Thyroid gland (tissue), 4 donors: Measurements from ENCODE around the gene CELF5.

Source experiments
- POLR2A ChIP-seq, 2 donors: fragments of 450-650 bp; IDR thresholded peaks; one replicate each; pipeline ENCODE4 v1.6.1; 2017; ENCODE audit warnings: antibody characterized with exemption in 2 of 2, mild to moderate bottlenecking in 2 of 2, moderate library complexity in 1 of 2
- TF ChIP-seq, protein P1 (sequence below), 6 experiments: fragments of 200-600 bp in 3 of 6; fragments of 450-650 bp in 3 of 6; sonication (generic) in 3 of 6; IDR thresholded peaks; one replicate each; pipeline ENCODE4 v1.5.1; 2016 to 2019; ENCODE audit warnings: antibody characterized with exemption in 6 of 6, mild to moderate bottlenecking in 2 of 6, inconsistent platforms in 1 of 6, moderate library complexity in 1 of 6

DNA sequence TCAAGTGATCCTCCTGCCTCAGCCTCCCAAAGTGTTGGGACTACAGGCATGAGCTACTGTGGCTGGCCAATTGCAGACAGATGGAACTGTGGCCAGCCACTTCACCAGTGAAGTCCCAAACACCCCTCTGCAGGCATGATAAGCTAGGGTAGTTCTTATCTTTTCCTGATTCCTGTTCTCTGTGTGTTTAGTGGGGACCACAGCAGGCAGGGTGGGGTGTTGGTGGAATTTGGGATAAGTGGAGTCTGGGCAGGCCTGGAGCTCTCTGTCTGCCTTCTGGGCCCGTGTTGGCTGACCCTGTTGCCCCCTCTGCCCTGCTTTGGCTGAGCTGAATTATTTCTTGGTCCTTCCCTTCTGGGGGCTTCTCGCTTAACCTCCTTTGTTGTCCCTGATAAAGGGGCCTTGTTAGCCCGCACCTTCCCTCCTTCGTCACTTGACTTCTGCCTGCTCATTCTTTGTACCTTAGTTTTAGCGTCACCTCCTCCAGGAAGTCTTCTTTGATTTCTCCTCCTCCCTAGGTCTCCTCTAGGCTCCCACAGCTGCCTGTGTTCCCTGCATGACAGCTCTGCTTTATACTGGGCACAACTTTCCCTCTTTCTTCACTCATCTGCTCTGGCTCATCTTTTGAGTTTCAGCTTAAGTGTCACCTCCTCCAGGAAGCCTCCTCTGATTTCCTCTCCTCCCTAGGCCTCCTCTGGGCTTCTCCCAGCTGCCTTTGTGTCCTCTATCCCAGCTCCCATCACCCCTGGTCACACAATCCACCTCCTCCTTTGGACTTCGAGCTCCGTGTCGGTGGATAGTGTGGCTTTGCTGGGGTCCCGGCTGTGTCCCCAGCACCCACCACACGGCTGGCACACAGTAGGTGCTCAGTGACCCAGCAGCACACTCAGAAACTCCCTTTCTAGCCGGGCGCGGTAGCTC is 40.5 kb upstream of the CELF5 start:
- TF ChIP-seq, protein P1, sequence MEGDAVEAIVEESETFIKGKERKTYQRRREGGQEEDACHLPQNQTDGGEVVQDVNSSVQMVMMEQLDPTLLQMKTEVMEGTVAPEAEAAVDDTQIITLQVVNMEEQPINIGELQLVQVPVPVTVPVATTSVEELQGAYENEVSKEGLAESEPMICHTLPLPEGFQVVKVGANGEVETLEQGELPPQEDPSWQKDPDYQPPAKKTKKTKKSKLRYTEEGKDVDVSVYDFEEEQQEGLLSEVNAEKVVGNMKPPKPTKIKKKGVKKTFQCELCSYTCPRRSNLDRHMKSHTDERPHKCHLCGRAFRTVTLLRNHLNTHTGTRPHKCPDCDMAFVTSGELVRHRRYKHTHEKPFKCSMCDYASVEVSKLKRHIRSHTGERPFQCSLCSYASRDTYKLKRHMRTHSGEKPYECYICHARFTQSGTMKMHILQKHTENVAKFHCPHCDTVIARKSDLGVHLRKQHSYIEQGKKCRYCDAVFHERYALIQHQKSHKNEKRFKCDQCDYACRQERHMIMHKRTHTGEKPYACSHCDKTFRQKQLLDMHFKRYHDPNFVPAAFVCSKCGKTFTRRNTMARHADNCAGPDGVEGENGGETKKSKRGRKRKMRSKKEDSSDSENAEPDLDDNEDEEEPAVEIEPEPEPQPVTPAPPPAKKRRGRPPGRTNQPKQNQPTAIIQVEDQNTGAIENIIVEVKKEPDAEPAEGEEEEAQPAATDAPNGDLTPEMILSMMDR (IDR thresholded peaks at IDR 0.05) = no peak
- TF ChIP-seq POLR2A (IDR thresholded peaks at IDR 0.05) = no peak
